ENCODE measurements around the gene POU6F2. TPM values are rescaled to one million over a fixed set of nuclear protein-coding genes. Genes with fewer than 3 reads are reported as not detected.

Gene POU6F2
- total and polyA plus RNA-seq, 2 donors = 0.05 to 0.07 TPM

GRCh38 chr7:39044489-39044888 is 66.8 kb downstream of the POU6F2 start:
- H3K9me3 ChIP-seq (ENCODE audit: control insufficient read depth in 2 of 2, insufficient read depth in 1 of 2, low read length in 1 of 2) = no peaks in the 10 kb centered on the region
- no peak overlapping the region for H3K27ac ChIP-seq (ENCODE audit: low read depth in 1 of 2, low read length in 1 of 2)
- H3K4me1 ChIP-seq (ENCODE audit: control insufficient read depth in 2 of 2, insufficient read depth in 2 of 2, low read length in 2 of 2) = no peaks in the 10 kb centered on the region
- H3K36me3 ChIP-seq (ENCODE audit: control insufficient read depth in 2 of 2, insufficient read depth in 2 of 2, low read length in 1 of 2) = no peaks in the 10 kb centered on the region
- no peak for DNase-seq (ENCODE audit: low read depth in 6 of 9, low spot score in 9 of 9)
- no peak overlapping the region for H3K4me3 ChIP-seq (ENCODE audit: low read length in 2 of 2)
- no peaks in the 10 kb centered on the region for H3K27me3 ChIP-seq (ENCODE audit: control insufficient read depth in 2 of 2, insufficient read depth in 1 of 2, low read length in 1 of 2)
- 51% methylated on average over 4 of the region's 4 CpGs for WGBS

DNA sequence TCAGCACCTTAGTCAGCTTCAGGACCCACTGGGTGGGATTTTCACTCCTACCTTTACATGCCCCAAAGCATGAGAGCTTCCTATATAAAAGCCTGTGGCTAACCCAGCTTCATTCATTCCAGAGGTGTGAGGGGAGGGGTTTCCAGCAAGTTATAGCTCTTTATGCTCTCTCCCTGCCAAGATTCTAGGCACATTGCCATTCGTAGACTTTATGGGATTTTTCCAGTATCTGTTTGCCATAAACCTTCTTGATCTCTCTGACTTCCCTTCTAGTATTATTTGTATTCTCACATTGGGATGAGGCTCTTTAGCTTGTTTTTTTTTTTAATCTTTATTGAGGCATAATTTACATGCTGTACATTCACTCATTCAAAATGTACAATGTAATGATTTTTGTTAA is 67.5 kb downstream of the POU6F2 start:
- WGBS = 93% methylated on average over 1 of the region's 1 CpG
- no peak for DNase-seq (ENCODE audit: low read depth in 6 of 9, low spot score in 9 of 9)
- Histone ChIP-seq H3K27me3 (ENCODE audit: control insufficient read depth in 2 of 2, insufficient read depth in 1 of 2, low read length in 1 of 2) (no peaks in the 10 kb centered on the region), H3K9me3 (ENCODE audit: control insufficient read depth in 2 of 2, insufficient read depth in 1 of 2, low read length in 1 of 2) (no peaks in the 10 kb centered on the region), H3K27ac (ENCODE audit: low read depth in 1 of 2, low read length in 1 of 2) (no peak overlapping the region), H3K4me3 (ENCODE audit: low read length in 2 of 2) (no peak overlapping the region), H3K36me3 (ENCODE audit: control insufficient read depth in 2 of 2, insufficient read depth in 2 of 2, low read length in 1 of 2) (no peaks in the 10 kb centered on the region), H3K4me1 (ENCODE audit: control insufficient read depth in 2 of 2, insufficient read depth in 2 of 2, low read length in 2 of 2) (no peaks in the 10 kb centered on the region)

DNA sequence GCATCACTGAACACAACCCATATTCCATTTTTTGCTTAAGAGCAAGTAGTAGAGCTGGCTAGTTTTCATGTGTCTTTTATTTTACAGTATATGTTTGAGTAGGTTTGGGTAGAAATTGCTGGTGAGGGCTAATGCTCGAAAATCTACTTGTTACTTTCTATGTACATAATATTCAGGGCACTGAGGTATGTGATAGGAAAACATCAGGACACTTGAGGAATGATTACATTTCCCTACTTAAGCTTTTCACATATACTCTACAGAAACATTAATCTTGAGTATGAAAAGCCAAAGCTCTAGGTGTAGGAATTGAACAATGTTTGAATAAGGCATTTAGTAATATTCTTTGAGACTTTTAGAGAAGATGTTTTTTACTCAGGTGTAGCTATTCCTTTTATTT is 73.6 kb downstream of the POU6F2 start:
- WGBS = 95% methylated on average over 1 of the region's 1 CpG
- no peak overlapping the region for H3K27ac ChIP-seq (ENCODE audit: low read depth in 1 of 2, low read length in 1 of 2)
- no peaks in the 10 kb centered on the region for H3K9me3 ChIP-seq (ENCODE audit: control insufficient read depth in 2 of 2, insufficient read depth in 1 of 2, low read length in 1 of 2)
- no peaks in the 10 kb centered on the region for H3K36me3 ChIP-seq (ENCODE audit: control insufficient read depth in 2 of 2, insufficient read depth in 2 of 2, low read length in 1 of 2)
- H3K4me1 ChIP-seq (ENCODE audit: control insufficient read depth in 2 of 2, insufficient read depth in 2 of 2, low read length in 2 of 2) = no peaks in the 10 kb centered on the region
- H3K27me3 ChIP-seq (ENCODE audit: control insufficient read depth in 2 of 2, insufficient read depth in 1 of 2, low read length in 1 of 2) = no peaks in the 10 kb centered on the region
- DNase-seq (ENCODE audit: low read depth in 6 of 9, low spot score in 9 of 9) = no peak
- no peak overlapping the region for H3K4me3 ChIP-seq (ENCODE audit: low read length in 2 of 2)

- Histone ChIP-seq H3K36me3 (ENCODE audit: control insufficient read depth in 2 of 2, insufficient read depth in 2 of 2, low read length in 1 of 2) (no peaks in the 10 kb centered on the region), H3K27ac (ENCODE audit: low read depth in 1 of 2, low read length in 1 of 2) (no peak overlapping the region), H3K4me3 (ENCODE audit: low read length in 2 of 2) (no peak overlapping the region), H3K4me1 (ENCODE audit: control insufficient read depth in 2 of 2, insufficient read depth in 2 of 2, low read length in 2 of 2) (no peaks in the 10 kb centered on the region), H3K9me3 (ENCODE audit: control insufficient read depth in 2 of 2, insufficient read depth in 1 of 2, low read length in 1 of 2) (no peaks in the 10 kb centered on the region), H3K27me3 (ENCODE audit: control insufficient read depth in 2 of 2, insufficient read depth in 1 of 2, low read length in 1 of 2) (no peaks in the 10 kb centered on the region)
- DNase-seq (ENCODE audit: low read depth in 6 of 9, low spot score in 9 of 9) = no peak
- WGBS = 84% methylated on average over 4 of the region's 4 CpGs
Observed at GRCh38 chr7:39051707-39052106, 74.0 kb downstream of the POU6F2 start.

DNA sequence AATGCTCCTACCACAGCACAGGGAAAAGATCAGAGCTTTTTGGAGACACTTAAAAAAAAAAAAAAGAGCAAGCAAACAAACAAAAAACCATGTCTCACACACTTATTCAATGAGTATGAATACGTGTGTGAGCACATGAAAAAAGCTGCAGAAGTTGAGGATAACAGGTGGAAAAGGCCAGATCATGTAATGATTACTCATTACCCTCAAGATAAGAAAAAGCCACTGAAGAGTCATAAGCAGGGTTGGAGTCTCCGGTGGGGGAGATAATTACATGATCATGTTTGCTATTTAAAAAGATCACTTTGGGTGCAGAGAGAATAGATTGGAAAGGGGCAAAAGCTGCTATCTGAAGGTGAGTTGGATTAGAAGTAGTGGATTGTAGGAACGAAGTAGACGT is 77.0 kb downstream of the POU6F2 start:
- Histone ChIP-seq H3K4me3 (ENCODE audit: low read length in 2 of 2) (no peak overlapping the region), H3K4me1 (ENCODE audit: control insufficient read depth in 2 of 2, insufficient read depth in 2 of 2, low read length in 2 of 2) (no peaks in the 10 kb centered on the region), H3K27ac (ENCODE audit: low read depth in 1 of 2, low read length in 1 of 2) (no peak overlapping the region), H3K9me3 (ENCODE audit: control insufficient read depth in 2 of 2, insufficient read depth in 1 of 2, low read length in 1 of 2) (no peaks in the 10 kb centered on the region), H3K36me3 (ENCODE audit: control insufficient read depth in 2 of 2, insufficient read depth in 2 of 2, low read length in 1 of 2) (no peaks in the 10 kb centered on the region), H3K27me3 (ENCODE audit: control insufficient read depth in 2 of 2, insufficient read depth in 1 of 2, low read length in 1 of 2) (no peaks in the 10 kb centered on the region)
- WGBS = 86% methylated on average over 4 of the region's 4 CpGs
- no peak for DNase-seq (ENCODE audit: low read depth in 6 of 9, low spot score in 9 of 9)

DNA sequence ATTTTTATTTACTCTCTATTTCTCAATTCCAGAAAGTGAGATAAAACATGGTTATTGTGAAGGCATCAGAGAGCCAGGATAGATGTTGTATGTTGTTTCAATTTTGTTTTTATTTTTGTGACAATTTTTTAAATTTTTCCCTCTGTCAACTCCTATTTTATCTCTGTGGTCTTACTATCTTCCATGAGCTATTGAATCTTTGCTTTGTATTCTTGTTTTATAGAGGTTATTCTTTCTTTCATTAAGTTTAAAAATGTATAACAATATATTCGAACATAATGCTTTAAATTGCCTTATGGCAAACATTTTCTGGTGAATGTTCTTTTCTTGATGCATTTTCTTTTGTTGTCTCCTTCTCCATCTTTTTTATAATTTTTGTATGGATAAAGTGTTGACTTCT is 78.4 kb downstream of the POU6F2 start:
- DNase-seq (ENCODE audit: low read depth in 6 of 9, low spot score in 9 of 9) = no peak
- Histone ChIP-seq H3K9me3 (ENCODE audit: control insufficient read depth in 2 of 2, insufficient read depth in 1 of 2, low read length in 1 of 2) (no peaks in the 10 kb centered on the region), H3K36me3 (ENCODE audit: control insufficient read depth in 2 of 2, insufficient read depth in 2 of 2, low read length in 1 of 2) (no peaks in the 10 kb centered on the region), H3K4me1 (ENCODE audit: control insufficient read depth in 2 of 2, insufficient read depth in 2 of 2, low read length in 2 of 2) (no peaks in the 10 kb centered on the region), H3K27ac (ENCODE audit: low read depth in 1 of 2, low read length in 1 of 2) (no peak overlapping the region), H3K4me3 (ENCODE audit: low read length in 2 of 2) (no peak overlapping the region), H3K27me3 (ENCODE audit: control insufficient read depth in 2 of 2, insufficient read depth in 1 of 2, low read length in 1 of 2) (no peaks in the 10 kb centered on the region)
- 96% methylated on average over 1 of the region's 1 CpG for WGBS

DNA sequence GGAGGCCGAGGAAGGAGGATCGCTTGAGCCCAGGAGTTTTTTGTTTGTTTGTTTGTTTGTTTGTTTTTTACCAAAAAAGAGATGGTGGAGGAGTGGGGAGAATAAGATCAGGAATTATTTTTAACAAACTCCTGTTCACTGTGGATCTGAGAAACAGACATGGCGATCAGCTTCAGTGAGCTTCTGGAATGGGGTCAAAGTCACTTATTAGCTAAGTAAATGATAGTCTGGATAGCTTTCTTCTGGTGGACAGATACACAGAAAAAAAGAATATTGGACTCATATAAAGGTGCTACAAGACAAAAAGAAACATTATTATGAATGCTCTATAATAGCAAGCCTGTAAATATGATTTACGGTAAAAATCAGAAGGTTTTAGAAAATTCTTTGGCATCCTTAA is 85.1 kb downstream of the POU6F2 start:
- Histone ChIP-seq H3K4me1 (ENCODE audit: control insufficient read depth in 2 of 2, insufficient read depth in 2 of 2, low read length in 2 of 2) (no peaks in the 10 kb centered on the region), H3K36me3 (ENCODE audit: control insufficient read depth in 2 of 2, insufficient read depth in 2 of 2, low read length in 1 of 2) (no peaks in the 10 kb centered on the region), H3K4me3 (ENCODE audit: low read length in 2 of 2) (no peak overlapping the region), H3K27me3 (ENCODE audit: control insufficient read depth in 2 of 2, insufficient read depth in 1 of 2, low read length in 1 of 2) (no peaks in the 10 kb centered on the region), H3K27ac (ENCODE audit: low read depth in 1 of 2, low read length in 1 of 2) (no peak overlapping the region), H3K9me3 (ENCODE audit: control insufficient read depth in 2 of 2, insufficient read depth in 1 of 2, low read length in 1 of 2) (no peaks in the 10 kb centered on the region)
- WGBS = 73% methylated on average over 4 of the region's 4 CpGs
- DNase-seq (ENCODE audit: low read depth in 6 of 9, low spot score in 9 of 9) = no peak

DNA sequence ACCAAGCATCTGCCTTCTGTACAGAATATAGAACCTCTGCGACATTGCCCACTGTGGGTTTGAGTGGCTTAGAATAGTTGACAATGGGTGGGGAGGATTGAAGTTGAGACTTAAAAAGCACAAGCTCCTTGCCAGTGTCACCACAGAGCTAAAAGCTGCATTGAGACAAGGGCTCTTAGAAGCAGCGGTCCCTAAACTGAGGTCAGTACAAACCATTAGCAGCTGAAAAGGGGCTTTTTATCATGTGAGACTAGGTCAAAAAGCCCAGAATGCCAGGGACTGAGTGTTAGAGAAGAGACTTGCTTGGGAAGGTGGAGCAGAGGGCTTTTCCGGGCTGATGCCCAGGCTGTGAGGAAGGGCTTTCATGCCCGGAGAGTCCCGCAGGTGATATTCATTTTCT is 91.3 kb downstream of the POU6F2 start:
- WGBS = 94% methylated on average over 5 of the region's 5 CpGs
- no peaks in the 10 kb centered on the region for H3K27me3 ChIP-seq (ENCODE audit: control insufficient read depth in 2 of 2, insufficient read depth in 1 of 2, low read length in 1 of 2)
- no peaks in the 10 kb centered on the region for H3K9me3 ChIP-seq (ENCODE audit: control insufficient read depth in 2 of 2, insufficient read depth in 1 of 2, low read length in 1 of 2)
- H3K4me3 ChIP-seq (ENCODE audit: low read length in 2 of 2) = no peak overlapping the region
- H3K36me3 ChIP-seq (ENCODE audit: control insufficient read depth in 2 of 2, insufficient read depth in 2 of 2, low read length in 1 of 2) = no peaks in the 10 kb centered on the region
- no peak overlapping the region for H3K27ac ChIP-seq (ENCODE audit: low read depth in 1 of 2, low read length in 1 of 2)
- H3K4me1 ChIP-seq (ENCODE audit: control insufficient read depth in 2 of 2, insufficient read depth in 2 of 2, low read length in 2 of 2) = no peaks in the 10 kb centered on the region
- no peak for DNase-seq (ENCODE audit: low read depth in 6 of 9, low spot score in 9 of 9)

DNA sequence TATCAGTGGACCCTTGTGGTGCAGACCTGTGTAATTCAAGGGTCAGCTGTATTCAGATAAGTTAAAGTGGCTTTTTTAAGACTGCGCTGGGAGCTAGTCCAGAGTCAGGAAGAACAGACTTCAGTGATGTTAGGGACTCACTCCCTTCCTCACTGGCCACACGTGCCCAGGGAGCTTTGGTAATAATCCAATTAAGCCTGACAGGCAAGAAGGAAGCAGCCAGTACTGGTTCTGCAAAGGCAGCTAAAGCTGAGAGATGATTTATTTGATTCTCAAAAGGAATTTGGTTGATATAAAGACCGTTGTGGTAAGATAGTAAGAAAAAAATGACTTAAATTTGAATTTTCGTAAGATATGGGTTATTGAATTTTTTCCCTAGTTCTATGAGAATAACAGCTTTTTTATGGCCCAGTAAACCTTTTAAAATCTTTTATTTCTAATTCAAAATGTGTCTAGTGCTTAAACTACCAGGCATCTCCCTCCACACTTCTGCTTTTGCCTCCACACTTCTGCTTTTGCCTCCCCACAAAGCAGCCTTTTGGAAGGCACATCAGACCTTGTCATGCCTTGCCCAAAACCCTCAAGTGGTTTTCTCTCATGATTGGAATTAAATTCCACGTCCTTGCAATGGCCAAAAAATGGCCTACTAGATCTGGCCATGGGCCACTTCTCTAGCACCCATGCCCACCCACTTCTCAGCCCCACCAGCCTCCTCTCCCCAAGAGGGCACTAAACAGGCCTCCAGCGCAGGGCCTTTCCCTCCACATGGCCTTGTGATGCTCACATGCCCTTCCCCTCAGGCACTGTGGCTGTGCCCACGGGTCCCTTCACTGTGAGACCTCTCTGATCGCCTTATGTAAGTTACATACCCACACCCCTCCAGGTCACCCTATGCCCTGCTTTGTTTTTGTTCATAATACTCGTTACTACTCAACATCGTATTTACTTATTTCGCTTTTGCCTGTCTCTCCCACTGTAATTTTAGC is 92.5 kb downstream of the POU6F2 start:
- Histone ChIP-seq H3K9me3 (ENCODE audit: control insufficient read depth in 2 of 2, insufficient read depth in 1 of 2, low read length in 1 of 2) (no peaks in the 10 kb centered on the region), H3K4me1 (ENCODE audit: control insufficient read depth in 2 of 2, insufficient read depth in 2 of 2, low read length in 2 of 2) (no peaks in the 10 kb centered on the region), H3K27me3 (ENCODE audit: control insufficient read depth in 2 of 2, insufficient read depth in 1 of 2, low read length in 1 of 2) (no peaks in the 10 kb centered on the region), H3K27ac (ENCODE audit: low read depth in 1 of 2, low read length in 1 of 2) (no peak overlapping the region), H3K36me3 (ENCODE audit: control insufficient read depth in 2 of 2, insufficient read depth in 2 of 2, low read length in 1 of 2) (no peaks in the 10 kb centered on the region), H3K4me3 (ENCODE audit: low read length in 2 of 2) (no peak overlapping the region)
- 66% methylated on average over 11 of the region's 11 CpGs for WGBS
- DNase-seq (ENCODE audit: low read depth in 6 of 9, low spot score in 9 of 9) = peak in 1 of 9 donors; percentile 6
